Calu3 (cell line): Measurements from ENCODE around the gene BCL3. TPM values are rescaled to one million over a fixed set of nuclear protein-coding genes. Genes with fewer than 3 reads are reported as not detected.

Experiments used
- BruUV-seq: library from RNA; stranded (reverse); fragments of 400-500 nt; replicated peaks from 2 replicates; lab custom pipeline; 2021; lab: Mats Ljungman, UMichigan
- CTCF ChIA-PET: fragments of 300-600 bp; sonication (Branson Sonifier 250); formaldehyde crosslinking; loops from one replicate; lab custom pipeline; 2022; ENCODE audit warnings: antibody characterized with exemption; lab: Charles Lee
- DNase-seq: peaks from one replicate; pipeline ENCODE4 v3.0.0; 2022
- H3K27ac Mint-ChIP-seq: one replicate; pipeline ENCODE4 v1.8.0; 2022; ENCODE audit warnings: mixed read lengths; ENCODE audit not compliant: unreplicated experiment
- H3K27me3 Mint-ChIP-seq: one replicate; pipeline ENCODE4 v1.8.0; 2022; ENCODE audit warnings: mixed read lengths; ENCODE audit not compliant: unreplicated experiment
- H3K36me3 Mint-ChIP-seq: one replicate; pipeline ENCODE4 v1.8.0; 2022; ENCODE audit warnings: mild to moderate bottlenecking, moderate library complexity, mixed read lengths; ENCODE audit not compliant: insufficient read depth, unreplicated experiment
- H3K4me1 Mint-ChIP-seq: one replicate; pipeline ENCODE4 v1.8.0; 2022; ENCODE audit warnings: mild to moderate bottlenecking, low read depth, mixed read lengths; ENCODE audit not compliant: unreplicated experiment
- H3K4me3 Mint-ChIP-seq: one replicate; pipeline ENCODE4 v1.8.0; 2022; ENCODE audit warnings: mild to moderate bottlenecking, low read depth, moderate library complexity, mixed read lengths; ENCODE audit not compliant: unreplicated experiment
- H3K9me3 Mint-ChIP-seq: one replicate; pipeline ENCODE4 v1.8.0; 2022; ENCODE audit warnings: low read depth, mixed read lengths; ENCODE audit not compliant: unreplicated experiment
- intact Hi-C: fragments of 100-400 bp; cut with micrococcal nuclease; formaldehyde crosslinking; loops from one replicate; pipeline ENCODE4 v1.10.0; 2022; ENCODE audit not compliant: unreplicated experiment
- total RNA-seq: library from RNA; stranded (reverse); gene quantifications from 2 replicates; pipeline ENCODE4 v1.2.3, GENCODE V29; 2022
- TF ChIP-seq, protein P1 (sequence below): fragments of 200-600 bp; IDR thresholded peaks from one replicate; pipeline ENCODE4 v1.8.0; 2022; ENCODE audit warnings: antibody characterized with exemption; ENCODE audit not compliant: unreplicated experiment

BCL3 gene
- total RNA-seq, 1 experiment from 2014 or later = 37.7 TPM

DNA sequence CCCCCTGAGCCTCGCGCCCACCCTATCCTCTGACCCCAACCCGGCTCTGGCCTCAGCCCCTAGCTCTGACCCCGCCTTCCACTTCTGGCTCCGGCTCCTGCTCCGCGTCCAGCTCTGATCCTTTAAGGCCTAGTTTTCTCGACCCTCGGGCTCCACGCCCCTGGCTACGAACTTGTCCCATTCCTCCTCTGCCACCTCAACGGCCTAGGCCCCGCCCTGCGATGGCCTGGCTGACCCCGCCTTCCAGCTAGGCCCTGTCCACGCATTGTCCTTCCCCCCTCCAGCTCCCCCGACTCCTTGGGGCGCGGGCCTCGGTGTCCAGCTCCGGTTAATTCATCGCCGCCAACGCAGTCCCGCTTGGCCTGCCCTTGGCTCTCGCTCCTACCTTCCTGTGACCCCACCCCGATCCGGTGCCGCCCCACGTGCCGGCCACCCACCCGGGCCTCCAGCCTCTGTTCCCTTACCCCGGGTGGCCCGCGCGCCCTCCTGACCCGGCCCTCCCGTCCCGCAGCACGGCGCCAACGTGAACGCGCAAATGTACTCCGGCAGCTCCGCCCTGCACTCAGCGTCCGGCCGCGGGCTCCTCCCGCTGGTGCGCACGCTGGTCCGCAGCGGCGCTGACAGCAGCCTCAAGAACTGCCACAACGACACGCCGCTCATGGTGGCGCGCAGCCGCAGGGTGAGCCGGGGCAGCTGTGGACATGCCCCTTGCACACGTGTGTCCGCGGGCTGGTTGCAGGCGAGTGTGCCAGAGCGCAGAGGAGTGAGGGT lies 9.4 kb downstream of the BCL3 start:
- H3K36me3 Mint-ChIP-seq = peaks cover 67% of the 10 kb centered on the region
- no peak for DNase-seq
- peaks cover 29% of the 10 kb centered on the region for H3K4me1 Mint-ChIP-seq
- TF ChIP-seq, protein P1, sequence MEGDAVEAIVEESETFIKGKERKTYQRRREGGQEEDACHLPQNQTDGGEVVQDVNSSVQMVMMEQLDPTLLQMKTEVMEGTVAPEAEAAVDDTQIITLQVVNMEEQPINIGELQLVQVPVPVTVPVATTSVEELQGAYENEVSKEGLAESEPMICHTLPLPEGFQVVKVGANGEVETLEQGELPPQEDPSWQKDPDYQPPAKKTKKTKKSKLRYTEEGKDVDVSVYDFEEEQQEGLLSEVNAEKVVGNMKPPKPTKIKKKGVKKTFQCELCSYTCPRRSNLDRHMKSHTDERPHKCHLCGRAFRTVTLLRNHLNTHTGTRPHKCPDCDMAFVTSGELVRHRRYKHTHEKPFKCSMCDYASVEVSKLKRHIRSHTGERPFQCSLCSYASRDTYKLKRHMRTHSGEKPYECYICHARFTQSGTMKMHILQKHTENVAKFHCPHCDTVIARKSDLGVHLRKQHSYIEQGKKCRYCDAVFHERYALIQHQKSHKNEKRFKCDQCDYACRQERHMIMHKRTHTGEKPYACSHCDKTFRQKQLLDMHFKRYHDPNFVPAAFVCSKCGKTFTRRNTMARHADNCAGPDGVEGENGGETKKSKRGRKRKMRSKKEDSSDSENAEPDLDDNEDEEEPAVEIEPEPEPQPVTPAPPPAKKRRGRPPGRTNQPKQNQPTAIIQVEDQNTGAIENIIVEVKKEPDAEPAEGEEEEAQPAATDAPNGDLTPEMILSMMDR = no peak
- intact Hi-C loops = no loop called here
- no TSS peak for BruUV-seq
- no peaks in the 10 kb centered on the region for H3K9me3 Mint-ChIP-seq
- H3K27me3 Mint-ChIP-seq = no peaks in the 10 kb centered on the region
- H3K27ac Mint-ChIP-seq = no peak overlapping the region
- CTCF ChIA-PET = interaction anchor here (0.5 kb wide), 1 partner anchor 39 kb away, joined by 4 read pairs; no protein-coding TSS in a partner anchor
- no peak overlapping the region for H3K4me3 Mint-ChIP-seq

DNA sequence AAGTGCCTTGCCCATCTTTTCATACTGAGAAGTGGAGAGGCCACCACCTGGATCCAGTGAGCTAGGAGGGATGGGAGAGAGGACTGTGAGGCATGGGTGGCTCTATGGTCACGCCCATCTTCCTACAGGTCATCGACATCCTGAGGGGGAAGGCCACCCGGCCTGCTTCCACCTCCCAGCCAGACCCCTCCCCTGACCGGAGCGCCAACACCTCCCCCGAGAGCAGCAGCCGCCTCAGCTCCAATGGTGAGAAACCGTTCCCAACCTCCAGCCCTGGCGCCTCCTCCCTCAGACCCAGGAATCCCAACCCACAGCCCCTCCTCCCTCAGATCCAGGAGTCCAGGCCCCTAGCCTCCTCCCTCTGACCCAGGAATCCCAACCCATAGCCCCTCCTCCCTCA lies 10.1 kb downstream of the BCL3 start:
- H3K36me3 Mint-ChIP-seq = peaks cover 61% of the 10 kb centered on the region
- BruUV-seq = no TSS peak
- no peak overlapping the region for H3K4me3 Mint-ChIP-seq
- TF ChIP-seq, protein P1 = no peak
- CTCF ChIA-PET = no interaction called here
- H3K9me3 Mint-ChIP-seq = no peaks in the 10 kb centered on the region
- no peak overlapping the region for H3K27ac Mint-ChIP-seq
- no peaks in the 10 kb centered on the region for H3K27me3 Mint-ChIP-seq
- H3K4me1 Mint-ChIP-seq = peaks cover 22% of the 10 kb centered on the region
- intact Hi-C loops = no loop called here
- no peak for DNase-seq

DNA sequence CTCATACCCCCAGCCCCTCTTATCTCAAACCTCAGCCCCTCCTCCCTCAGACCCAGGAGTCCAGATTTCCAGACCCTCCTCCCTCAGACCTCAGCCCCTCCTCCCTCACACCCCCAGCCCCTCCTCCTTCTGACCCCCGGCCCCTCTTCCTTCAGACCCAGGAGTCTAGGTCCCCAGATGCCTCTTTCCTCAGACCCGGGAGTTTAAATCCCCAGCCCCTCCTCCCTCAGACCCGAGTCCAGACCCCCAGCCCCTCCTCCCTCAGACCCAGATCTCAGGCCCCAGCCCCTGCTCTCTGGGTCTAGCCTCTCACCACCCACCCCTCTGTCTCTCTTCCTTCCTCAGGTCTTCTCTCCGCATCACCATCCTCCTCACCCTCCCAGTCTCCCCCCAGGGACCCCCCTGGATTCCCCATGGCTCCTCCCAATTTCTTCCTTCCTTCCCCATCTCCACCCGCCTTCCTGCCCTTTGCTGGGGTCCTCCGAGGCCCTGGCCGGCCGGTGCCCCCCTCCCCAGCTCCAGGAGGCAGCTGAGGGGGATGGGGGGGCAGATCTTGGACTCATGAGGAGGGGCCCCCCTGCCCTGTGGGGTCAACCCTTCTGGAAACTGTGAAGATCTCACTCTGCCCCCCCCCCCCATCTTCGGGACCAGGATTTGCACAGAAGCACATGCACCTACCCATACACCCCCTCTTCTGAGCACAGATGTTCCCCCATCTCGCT lies 10.7 kb downstream of the BCL3 start:
- CTCF ChIA-PET = no interaction called here
- intact Hi-C loops = no loop called here
- Mint-ChIP-seq H3K36me3 (peaks cover 54% of the 10 kb centered on the region), H3K4me3 (no peak overlapping the region), H3K9me3 (no peaks in the 10 kb centered on the region), H3K4me1 (peaks cover 19% of the 10 kb centered on the region), H3K27ac (no peak overlapping the region), H3K27me3 (no peaks in the 10 kb centered on the region)
- no peak for DNase-seq
- no TSS peak for BruUV-seq
- TF ChIP-seq, protein P1 = no peak

DNA sequence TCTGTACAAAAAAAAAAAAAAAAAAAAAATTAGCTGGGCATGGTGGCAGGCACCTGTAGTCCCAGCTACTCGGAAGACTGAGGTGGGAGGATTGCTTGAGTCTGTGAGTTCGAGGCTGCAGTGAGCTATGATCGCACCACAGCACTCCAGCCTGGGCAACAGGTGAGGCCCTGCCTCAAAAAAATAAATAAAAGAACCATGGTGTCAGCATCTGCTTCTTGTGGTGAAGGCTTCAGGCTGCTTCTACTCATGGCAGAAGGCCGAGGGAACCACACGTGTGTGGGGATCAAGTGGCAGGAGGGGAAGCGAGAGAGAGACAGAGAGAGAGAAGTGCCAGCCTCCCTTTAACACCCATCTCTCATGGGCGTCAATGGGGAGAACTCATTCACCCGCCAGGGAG lies 13.5 kb downstream of the BCL3 start:
- CTCF ChIA-PET = interaction anchor here (1.0 kb wide), 1 partner anchor 17 kb away, joined by 4 read pairs; no protein-coding TSS in a partner anchor

More for the DNA sequence above, 13.5 kb downstream of the BCL3 start:
- no peak for DNase-seq
- intact Hi-C loops = no loop called here
- H3K36me3 Mint-ChIP-seq = peaks cover 40% of the 10 kb centered on the region
- peaks cover 16% of the 10 kb centered on the region for H3K4me1 Mint-ChIP-seq
- H3K9me3 Mint-ChIP-seq = no peaks in the 10 kb centered on the region
- no peaks in the 10 kb centered on the region for H3K27me3 Mint-ChIP-seq
- BruUV-seq = no TSS peak
- TF ChIP-seq, protein P1 = no peak
- no peak overlapping the region for H3K4me3 Mint-ChIP-seq
- no peak overlapping the region for H3K27ac Mint-ChIP-seq
